Measurements from ENCODE around the gene IGSF21.

GRCh38 chr1:18398791-18399530 is 291.4 kb downstream of the IGSF21 start:
- no peak for TF ChIP-seq EZH2 (IDR thresholded peaks at IDR 0.05)
- TF ChIP-seq POLR2AphosphoS5 (IDR thresholded peaks at IDR 0.05; ENCODE audit: borderline replicate concordance, low read depth, low read length), result no peak
- no peak for TF ChIP-seq FOXP2 (optimal IDR thresholded peaks at IDR 0.05; ENCODE audit: control extremely low read depth, extremely low read length, insufficient read depth)

Data from SK-N-MC (cell line).